Medulla oblongata (tissue), 1 donor: ENCODE results near the gene NFIB.
A peak's percentile ranks its signal among the peaks of the same experiment; 100 is the strongest.

Source experiments
- DNase-seq: peaks from one replicate; pipeline ENCODE4 v3.0.0-alpha.2; 2015; ENCODE audit errors: extremely low spot score

NFIB gene

DNA sequence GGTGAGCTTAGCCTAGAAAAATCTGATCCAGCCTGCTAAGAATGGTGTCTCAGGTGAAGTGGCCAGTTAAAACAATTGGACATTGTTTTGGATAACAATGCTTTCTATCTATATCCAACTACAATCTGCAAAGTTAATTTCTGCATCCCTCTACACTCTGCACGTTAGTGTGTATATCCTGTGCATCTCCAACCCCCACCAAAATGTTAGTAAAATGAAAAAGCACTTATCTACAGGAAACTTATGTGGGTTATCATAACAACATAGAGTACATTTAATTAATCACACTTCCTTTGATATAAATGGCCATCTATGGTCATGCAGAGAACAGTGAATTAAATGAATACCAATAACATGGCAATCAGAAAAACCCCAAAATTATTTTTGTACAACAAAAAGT, 158.7 kb downstream of the NFIB start:
- DNase-seq: no peak

DNA sequence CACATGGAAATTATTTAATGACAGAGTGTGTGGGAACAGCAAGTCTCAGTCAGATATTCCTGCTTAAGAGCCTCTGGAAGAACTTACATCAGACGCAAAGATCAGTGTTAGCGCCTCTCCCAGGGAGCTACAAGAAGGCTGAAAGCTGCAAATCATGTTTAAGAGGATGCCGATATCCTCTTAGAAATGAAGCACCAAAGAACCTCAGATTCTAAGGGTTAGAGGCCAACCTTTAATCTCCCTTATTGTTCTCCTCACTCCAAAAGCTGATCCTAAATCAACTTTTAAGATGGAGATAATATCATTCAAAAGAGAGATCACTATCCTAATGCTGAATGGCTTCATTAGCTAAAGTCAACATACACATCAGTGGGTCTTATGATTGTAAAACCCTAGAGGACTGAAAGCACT, 160.6 kb downstream of the NFIB start:
- no peak for DNase-seq

DNA sequence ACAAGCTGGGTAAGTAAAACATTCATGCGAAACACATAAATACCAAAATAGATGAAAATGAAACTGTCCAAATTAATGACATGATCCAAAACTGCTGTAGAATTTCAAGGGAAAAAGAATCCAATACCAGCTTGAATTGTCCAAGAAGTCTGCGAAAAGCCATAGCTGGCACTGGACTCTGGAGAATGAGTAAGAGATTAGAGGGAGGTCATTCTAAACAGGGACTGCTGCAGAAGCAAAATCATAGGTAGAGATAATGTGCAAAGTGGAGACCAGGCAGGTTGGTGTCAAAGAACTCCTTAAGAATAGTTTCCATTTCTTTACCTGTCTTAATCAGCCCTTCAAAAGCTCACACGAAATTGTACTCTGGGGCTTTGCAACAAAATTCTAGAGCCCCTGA, 162.5 kb downstream of the NFIB start:
- no peak for DNase-seq

DNA sequence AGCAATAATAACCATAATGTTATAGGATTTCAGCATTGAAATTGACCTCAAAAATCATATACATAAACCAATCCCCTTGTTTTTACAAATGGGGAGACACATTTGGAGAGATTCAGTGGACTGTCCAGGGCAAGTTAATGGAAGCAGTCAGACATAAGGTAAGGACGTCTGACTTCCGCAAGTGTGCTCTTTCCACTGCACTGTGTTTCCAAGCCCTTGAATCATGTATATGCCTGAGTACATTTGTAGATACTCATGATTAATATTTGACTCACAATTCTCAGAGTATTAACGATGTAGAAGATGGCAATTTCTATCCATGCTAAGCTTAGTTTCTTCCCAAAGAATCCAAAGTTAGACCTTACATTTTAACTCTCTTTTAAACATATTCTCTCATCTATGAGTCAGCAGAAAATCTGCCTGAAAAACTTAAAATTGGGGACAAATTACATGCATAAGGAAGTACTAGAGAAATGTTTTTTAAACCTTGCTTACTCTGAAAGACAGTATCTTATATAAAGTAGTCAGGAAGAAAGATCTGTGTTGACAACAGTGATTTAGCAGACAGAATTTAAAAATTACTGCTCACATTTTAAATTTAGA, 165.3 kb downstream of the NFIB start:
- DNase-seq: no peak

DNA sequence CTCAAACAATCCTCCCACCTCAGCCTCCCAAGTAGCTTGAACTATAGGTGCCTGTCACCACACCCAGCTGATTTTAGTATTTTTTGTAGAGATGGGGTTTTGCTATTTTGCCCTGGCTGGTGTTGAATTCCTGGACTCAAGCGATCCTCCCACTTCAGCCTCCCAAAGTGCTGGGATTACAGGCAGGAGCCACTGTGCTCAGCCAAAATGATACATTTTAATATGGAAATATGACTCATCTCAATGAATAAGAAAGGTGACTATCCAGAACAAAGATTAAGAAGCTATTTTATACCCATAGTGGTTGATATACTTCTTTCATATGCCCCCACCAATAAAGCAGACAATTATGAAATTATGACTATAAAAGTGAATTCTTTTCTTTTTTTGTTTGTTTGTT, 166.2 kb downstream of the NFIB start:
- no peak for DNase-seq

DNA sequence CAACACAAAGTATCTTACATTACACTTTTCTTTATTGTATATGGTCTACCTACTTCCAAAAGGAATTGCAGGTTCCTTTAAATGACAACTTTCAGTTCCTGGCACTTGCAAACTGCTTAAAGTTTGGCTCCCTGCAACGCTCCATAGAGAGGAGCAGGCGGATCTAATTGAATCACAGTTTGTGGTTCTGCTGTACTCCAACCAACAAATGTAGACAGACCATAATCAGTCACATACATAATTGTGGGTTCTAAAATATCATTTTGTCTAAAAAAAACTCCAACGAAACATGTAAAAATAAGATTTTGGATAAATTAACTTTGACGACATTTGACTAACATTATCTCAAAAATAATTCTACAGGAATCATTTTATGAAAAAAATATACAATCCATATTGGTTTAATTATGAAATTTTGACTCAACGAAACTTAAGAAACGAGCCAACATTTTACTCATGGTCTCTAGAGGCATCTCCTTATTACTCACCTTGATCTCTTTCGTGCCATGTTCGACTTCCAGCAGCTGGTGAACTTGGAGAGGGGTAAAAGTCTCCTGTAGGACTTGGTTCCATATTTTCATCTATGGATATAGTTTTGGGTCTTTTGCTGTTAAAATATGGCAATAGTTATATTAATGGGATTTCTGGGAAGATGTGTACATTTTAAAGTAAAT, 167.6 kb downstream of the NFIB start:
- no peak for DNase-seq

DNA sequence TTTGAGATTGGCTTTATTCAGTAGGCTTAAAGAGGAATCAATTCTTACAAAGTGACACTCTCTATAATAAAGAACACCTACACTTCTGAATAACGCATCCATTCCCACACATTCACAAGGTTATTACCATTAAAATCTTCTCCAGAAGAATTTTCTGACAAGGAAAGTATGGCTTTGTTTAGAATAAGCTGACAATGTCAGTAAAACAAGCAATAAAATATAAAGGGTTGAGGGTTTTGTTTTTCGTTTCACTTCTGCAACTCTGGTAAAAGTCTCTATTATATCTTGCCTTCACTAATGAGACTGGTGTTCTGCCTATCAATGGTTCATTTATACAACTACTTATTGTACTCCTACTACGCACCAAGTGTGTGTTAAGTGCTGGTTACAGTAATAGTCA, 169.7 kb downstream of the NFIB start:
- DNase-seq: no peak

DNA sequence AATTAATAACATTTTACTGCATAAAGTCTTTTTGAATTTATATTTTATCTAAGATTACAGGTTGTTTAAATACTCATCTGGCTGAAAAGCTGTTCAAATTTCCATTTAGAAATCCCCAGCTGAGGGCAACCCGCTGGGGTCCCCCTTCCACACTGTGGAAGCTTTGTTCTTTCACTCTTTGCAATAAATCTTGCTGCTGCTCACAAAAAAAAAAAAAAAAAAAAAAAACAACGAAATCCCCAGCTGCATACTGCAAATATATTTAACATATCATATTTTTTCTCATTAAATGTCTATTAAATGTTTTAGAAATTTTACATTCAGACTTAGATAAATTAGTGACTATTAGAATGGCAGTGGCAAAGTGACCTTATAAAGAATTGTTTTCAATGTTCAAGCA, 172.2 kb downstream of the NFIB start:
- no peak for DNase-seq

DNA sequence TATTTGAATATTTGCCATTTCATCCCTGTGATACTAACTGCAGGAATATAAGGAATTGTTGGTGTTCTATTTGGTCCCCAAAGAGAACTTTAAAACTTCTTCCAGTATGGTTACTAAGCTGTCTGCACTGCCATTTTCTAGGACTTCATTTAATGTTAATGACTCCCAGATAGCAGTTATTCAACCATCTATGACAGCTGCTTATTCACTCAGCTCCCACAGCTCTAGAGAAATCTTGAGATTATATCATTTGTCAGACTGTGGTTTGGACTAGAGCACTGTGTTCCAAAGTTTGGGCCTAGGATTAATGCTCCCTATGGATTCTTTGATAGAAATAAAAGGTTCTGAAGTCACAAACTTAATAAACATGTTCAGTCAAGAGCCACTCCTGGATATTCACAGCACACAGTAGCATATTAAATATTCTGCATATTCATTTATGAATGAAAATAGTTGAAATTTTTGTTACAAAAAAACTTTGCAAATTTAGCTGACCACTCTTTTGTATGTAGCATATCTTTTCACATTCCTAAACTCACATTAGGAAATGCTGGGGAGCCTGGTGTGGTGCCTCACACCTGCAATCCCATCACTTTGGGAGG, 173.7 kb downstream of the NFIB start:
- no peak for DNase-seq

DNA sequence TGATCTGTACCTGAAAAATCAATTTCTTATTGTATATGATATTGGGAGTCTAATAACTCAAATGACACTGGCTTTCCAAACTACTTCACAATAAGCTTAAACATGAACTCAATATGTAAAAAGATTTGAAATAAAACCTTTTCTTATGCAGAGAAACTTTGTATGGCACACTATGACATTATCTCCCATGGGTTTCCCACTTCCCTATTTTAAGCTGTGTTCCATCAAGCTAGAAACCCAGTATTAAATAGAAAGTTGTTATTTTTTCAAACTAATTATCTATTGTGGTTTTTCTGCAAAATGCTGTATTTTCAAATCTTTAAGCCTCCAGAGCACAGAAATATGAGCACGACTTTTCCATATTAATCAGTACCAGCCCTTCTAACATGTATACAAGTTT, 174.7 kb downstream of the NFIB start:
- no peak for DNase-seq

DNA sequence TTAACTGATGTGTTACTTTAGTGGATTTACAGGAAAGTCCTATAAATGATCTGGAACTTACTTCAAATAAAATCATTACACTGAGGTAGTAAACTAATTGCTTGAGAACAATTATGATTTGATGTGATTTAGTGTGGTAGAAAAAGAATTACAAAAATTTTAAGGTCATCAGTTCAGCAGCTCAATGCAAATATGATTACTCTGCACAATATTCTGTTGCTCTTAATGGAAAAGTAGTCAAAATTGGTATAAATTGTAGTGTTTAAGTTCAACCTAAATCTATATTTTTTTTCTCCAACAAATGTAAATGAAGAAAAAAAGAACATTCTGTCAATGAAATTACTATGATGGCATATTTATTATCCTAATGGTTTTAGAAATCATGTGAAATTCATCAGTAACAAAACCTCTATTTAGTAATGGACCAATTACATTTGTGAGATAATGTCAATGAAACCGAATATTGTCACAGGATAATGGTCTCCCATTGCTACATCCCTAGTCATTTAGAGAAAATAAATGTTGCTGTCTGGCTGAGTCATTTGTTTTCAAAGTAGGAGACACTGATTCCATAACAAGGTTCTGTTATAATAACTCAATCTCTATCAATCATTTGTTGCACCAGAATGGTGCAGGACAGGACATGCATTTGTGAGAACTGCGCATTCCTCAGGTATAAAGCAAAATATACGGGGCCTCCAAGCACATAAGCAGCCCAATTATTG, 177.1 kb downstream of the NFIB start:
- no peak for DNase-seq

DNA sequence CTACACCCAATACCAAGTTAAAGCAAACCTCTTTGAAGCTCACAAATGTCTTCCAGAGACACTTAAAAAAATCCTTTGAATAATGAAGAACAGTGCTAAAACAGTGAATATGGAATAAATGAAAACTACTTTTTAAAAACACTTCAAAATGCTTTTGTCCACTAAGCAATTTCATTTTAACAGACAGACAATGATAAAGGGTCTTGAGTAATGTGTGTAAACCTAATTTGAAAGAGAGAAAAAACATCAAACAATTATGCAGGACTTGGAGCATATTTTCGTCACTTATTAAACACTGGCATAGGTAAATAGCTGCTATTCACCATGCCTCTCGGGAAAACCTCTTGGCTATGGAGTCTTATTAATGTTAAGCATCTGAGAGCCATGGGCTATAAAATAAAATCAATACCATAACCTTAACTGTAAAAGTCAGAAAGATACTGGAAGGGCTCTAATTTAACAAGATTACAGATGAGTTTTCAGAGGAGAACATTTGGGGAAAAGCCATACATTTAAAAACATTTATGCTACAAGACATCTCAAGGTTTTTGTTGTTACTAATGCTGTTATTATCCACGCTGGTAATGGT, 177.8 kb downstream of the NFIB start:
- DNase-seq: no peak

DNA sequence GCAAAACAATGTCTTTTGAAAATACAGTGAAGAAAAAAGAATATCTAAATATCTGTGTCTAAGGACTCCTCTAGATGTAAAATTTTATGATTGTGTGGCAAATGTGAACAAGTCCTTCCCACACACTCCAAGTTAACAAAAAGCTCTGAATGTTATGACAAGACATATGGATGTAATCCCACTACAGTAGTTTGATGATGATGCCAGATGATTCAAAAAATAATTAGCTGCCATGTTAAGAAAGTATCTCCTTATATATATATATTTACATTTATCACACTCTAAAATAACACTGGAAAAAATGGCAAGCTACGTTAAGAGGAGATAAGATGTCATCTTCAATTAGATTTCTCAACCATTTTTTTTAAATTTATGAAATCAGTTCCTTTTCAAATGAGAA, 178.5 kb downstream of the NFIB start:
- no peak for DNase-seq

DNA sequence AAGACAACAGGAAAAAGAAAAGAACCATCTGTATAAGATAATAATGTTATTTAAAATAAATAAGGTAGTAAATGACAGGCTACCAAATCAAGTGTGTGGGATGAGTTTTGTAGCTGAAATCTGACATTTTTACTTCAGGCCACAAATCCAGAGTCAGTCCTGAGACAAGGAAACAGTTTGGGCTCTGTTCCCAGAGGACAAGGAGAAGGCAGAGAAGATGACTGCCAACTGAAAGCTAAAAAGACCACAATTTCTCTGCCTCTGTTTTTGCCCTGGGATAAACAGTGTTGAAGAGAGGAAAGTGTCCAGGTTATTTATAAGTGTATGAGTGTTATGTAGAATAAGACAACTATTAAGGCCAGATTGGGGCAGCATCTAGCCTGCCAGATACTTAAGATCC, 180.5 kb downstream of the NFIB start:
- DNase-seq: peak; percentile 77

DNA sequence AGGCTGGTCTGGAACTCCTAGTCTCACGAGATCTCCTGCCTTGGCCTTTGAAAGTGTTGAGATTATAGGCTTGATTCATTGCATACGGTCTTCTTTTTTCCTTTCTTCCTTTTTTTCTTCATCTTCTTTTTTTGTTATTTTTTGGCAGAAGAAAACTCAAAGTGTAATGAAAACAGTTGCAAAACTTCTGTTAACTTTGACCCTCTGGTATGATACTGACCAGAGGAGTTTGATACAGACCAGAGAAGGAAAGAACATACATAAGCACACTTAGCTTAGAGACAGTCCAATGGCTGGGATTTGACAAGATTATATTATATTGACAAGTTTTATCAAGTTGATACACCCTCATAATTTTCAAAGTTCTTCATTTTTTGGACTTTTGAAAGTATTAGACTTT, 181.2 kb downstream of the NFIB start:
- DNase-seq: no peak

DNA sequence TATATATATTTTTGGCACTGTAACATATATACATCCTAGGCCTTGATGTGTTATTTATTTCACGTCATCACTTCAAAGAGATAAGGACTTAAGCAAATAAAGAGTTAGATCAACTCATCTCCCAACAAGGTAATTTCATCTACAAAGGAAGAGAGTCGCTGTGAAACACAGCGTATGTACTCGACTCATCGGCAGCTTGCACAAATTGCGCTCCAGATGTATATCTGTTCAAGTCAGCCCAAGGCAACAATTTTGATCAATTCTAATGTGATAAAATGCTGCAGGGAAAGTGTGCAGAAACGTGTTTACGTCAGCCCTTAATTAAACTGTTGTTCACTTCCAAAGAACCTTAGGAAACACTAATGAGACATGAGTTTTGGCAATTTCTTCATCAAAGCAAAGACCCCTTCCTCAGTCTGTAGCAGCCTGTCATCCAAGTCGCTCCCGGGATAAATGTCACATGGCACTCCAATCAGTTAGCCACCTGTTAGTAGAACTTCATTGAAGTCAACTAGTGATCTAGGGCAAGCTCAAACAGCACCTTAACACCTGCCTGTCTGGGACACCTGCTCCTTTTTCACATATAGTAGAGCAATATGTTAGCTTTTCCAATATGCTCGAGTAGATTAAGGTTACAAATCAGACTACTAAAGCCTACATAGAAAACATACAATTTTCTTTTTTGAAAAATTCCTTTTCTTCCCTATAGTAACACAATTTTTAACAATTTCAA, 182.4 kb downstream of the NFIB start:
- DNase-seq: no peak

DNA sequence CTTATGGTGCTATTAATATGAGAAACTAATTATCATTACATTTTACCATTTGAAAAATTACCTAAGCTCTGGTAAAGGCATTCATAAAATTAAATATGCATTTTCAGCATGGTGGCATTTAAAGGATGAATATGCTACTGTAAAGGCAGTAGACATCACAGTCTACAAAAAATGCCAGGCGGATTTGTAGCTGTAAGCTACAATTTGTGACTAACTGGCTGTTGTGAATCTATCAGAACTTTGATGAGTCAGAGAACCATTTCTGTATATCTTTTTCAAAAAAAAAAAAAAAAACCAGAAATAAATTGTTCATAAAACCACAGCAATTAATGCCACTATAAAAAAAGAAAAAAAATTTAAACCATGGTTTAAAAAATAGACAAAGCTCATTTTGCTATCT, 186.3 kb downstream of the NFIB start:
- DNase-seq: no peak

DNA sequence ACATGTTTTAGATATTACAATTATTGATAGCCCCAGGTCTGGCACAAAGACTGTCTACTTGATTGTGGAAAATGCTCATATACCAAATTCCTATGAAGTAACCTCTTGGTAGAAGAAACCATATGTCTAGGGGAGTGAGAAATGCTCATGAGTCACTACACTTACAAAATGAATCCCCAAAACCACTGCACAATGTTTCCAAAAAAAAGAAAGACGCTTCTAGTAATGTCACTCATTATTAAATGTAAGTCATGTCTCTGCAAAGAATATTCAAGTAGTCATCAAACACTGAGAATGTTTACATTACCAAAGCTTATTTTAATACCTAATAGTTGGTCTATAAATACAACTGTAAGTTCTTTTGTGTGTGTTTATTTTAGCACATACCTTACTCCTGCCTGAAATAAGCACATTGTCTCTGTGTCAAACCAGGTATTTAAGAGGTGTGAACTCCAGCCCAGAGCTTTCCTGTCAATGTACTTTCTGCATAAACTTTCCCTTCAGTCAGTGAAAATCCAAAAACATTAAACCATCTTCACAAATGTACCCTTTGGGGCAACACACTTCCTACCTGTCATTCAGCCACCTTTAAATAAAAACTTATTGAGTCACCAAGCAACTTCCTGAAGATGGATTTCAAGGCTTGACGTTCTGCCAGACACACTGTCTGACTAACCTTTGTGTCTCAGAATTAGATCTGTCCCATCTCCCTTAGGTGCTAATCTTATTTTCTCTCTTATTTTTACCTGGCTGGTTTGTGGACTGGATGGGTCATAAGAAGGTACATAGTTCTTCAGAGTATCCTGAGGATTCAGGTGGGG, 194.0 kb downstream of the NFIB start:
- DNase-seq: no peak

DNA sequence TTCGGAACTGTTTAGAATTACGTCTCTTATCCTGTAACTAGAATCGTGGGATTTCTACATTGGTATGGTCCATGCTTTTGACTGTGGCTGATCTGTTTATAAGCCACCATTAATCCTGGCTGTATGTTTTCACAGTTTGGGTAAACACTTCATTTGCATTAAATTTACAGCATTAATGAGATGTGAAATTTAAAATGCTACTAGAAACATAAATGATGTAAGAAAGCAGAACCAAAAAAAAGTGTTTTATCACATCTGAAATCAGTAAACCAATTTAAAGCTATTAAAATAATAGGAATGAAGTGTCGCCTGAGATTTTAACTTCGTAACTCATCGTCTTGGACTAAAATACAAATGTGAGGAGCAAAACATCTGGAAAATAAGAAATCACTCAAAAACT, 201.7 kb downstream of the NFIB start:
- no peak for DNase-seq

DNA sequence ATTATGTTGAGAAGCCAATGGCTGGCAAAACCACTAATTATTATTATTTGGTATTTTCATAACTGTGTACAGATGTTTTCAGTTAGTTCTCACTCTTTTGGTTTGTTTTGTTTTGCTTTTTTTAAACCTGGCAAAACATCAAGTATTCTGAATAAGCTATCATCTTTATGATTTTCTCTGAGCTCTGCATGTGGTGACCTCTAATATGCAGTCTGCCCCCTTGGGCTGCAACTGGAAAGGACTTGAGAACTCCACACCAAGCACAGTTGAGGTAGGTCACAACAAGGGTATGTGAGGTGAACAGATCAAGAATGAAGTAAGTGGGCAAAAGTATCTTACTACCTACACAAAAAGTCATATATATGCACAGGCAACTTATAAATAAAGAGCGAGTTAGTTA, 202.2 kb downstream of the NFIB start:
- DNase-seq: no peak

DNA sequence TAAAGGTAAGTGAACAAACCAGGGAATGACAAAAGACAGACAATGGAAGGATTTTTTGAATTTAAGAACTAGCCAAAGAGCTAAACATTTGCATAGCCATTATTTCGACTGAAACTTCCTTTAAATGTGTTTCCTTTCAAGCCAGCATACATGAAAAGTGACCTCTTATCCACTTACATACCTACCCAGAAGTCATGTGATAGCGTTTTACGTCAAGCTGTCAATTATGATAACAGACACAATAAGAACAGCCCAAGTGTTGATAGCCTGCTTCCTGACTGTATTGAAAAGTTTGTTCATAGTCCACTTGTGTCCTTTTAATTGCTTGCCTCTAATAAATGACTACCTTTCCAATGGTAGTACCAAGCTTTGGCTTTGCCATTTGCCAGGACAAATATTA, 206.0 kb downstream of the NFIB start:
- no peak for DNase-seq
